HepG2 (cell line): ENCODE data around the gene UBR4. TPM values are rescaled to one million over a fixed set of nuclear protein-coding genes. Genes with fewer than 3 reads are reported as not detected.

Experiments
- ATAC-seq: fragments of 200-7000 bp; cut with Tn5 transposase; 3 replicates; pipeline ENCODE4 v1.9.1; 2020; ENCODE audit warnings: mild to moderate bottlenecking, moderate library complexity
- BruUV-seq: library from RNA; stranded (reverse); fragments of 400-500 nt; replicated peaks from 2 replicates; lab custom pipeline; 2021; lab: Mats Ljungman, UMichigan
- CTCF ChIA-PET: fragments of 300-600 bp; formaldehyde crosslinking; extraction: SDS; loops from one replicate; lab custom pipeline; 2021; ENCODE audit warnings: low total read pairs, inconsistent platforms, low intra/inter-chr PET ratio; lab: Yijun Ruan, JAX
- POLR2A ChIA-PET: fragments of 350-600 bp; sonication (Branson Sonifier 250); formaldehyde crosslinking; loops from one replicate; lab custom pipeline; 2020; ENCODE audit warnings: antibody characterized with exemption, inconsistent platforms; lab: Yijun Ruan, JAX
- DNase-seq: peaks from one replicate; pipeline ENCODE4 v3.0.0-alpha.2; 2015; ENCODE audit warnings: low spot score
- FAIRE-seq: peaks from 3 replicates; lab custom pipeline; 2011; peaks lifted over from hg19 to GRCh38; lab: Jason Lieb, UNC
- H2AFZ ChIP-seq: one replicate; pipeline ENCODE4 v1.6.1; 2011; ENCODE audit warnings: low read length, inconsistent platforms
- H3K27ac ChIP-seq: fragments of 300-600 bp; 3 replicates; pipeline ENCODE4 v1.8.0; 2011; ENCODE audit warnings: mixed run types, mild to moderate bottlenecking, mixed read lengths, low read length, inconsistent platforms; ENCODE audit not compliant: insufficient read depth; ENCODE audit errors: extremely low read length
- H3K27me3 ChIP-seq, 2 experiments: fragments of 200-600 bp in 1 of 2; 2 replicates in 1 of 2; 3 replicates in 1 of 2; pipeline versions ENCODE4 v1.6.0 to v1.8.0; 2011; ENCODE audit warnings: low read length in 2 of 2, mild to moderate bottlenecking in 2 of 2, moderate library complexity in 2 of 2, inconsistent platforms in 1 of 2; ENCODE audit not compliant: insufficient read depth in 2 of 2, control insufficient read depth in 1 of 2
- H3K36me3 ChIP-seq, 2 experiments: fragments of 200-600 bp in 1 of 2; replicated peaks in 1 of 2; 2 replicates in 1 of 2; 3 replicates in 1 of 2; pipeline versions ENCODE4 v1.5.1 to v1.8.0; 2011; ENCODE audit warnings: low read length in 2 of 2, inconsistent platforms in 1 of 2; ENCODE audit not compliant: insufficient read depth in 2 of 2, control insufficient read depth in 1 of 2
- H3K4me1 ChIP-seq: 2 replicates; pipeline ENCODE4 v1.5.1; 2012; ENCODE audit warnings: low read length, inconsistent platforms; ENCODE audit not compliant: insufficient read depth
- H3K4me2 ChIP-seq: 2 replicates; pipeline ENCODE4 v1.6.0; 2011; ENCODE audit warnings: low read depth, low read length, inconsistent platforms
- H3K4me3 ChIP-seq, 3 experiments: fragments of 200-600 bp in 1 of 3; sonication (generic), shearing (Covaris generic) in 1 of 3; replicated peaks in 1 of 3; 2 replicates each; pipeline ENCODE4 v1.5.1; 2011 to 2016; ENCODE audit warnings: low read length in 3 of 3, inconsistent platforms in 2 of 3, low read depth in 2 of 3, mild to moderate bottlenecking in 2 of 3, control low read depth in 1 of 3, mixed read lengths in 1 of 3; ENCODE audit not compliant: insufficient read depth in 1 of 3
- H3K79me2 ChIP-seq: one replicate; pipeline ENCODE4 v1.6.1; 2011; ENCODE audit warnings: low read length, inconsistent platforms; ENCODE audit not compliant: insufficient read depth
- H3K9ac ChIP-seq: 2 replicates; pipeline ENCODE4 v1.6.0; 2011; ENCODE audit warnings: mild to moderate bottlenecking, low read depth, low read length, inconsistent platforms; ENCODE audit not compliant: insufficient read depth
- H3K9me3 ChIP-seq: 2 replicates; pipeline ENCODE4 v1.5.1; 2012; ENCODE audit warnings: mild to moderate bottlenecking, low read length
- H4K20me1 ChIP-seq: 2 replicates; pipeline ENCODE4 v1.6.0; 2011; ENCODE audit warnings: inconsistent platforms, mild to moderate bottlenecking, low read length, moderate library complexity; ENCODE audit not compliant: insufficient read depth
- ADNP ChIP-seq: sonication (generic); formaldehyde crosslinking; IDR thresholded peaks from 2 replicates; pipeline ENCODE4 v1.4.0; 2020; ENCODE audit warnings: missing genetic modification reagents
- HNF4A ChIP-seq: sonication (generic); formaldehyde crosslinking; IDR thresholded peaks from 2 replicates; pipeline ENCODE4 v1.4.0; 2020; ENCODE audit warnings: missing genetic modification reagents
- HOXD1 ChIP-seq: sonication (generic); formaldehyde crosslinking; IDR thresholded peaks from 2 replicates; pipeline ENCODE4 v1.5.0; 2020; ENCODE audit warnings: missing genetic modification reagents
- KAT8 ChIP-seq: IDR thresholded peaks from 2 replicates; pipeline ENCODE4 v1.6.1; 2016; ENCODE audit warnings: missing genetic modification reagents, missing compliant biosample characterization
- KLF12 ChIP-seq: sonication (generic); formaldehyde crosslinking; IDR thresholded peaks from 2 replicates; pipeline ENCODE4 v1.4.0; 2020; ENCODE audit warnings: missing genetic modification reagents, borderline replicate concordance
- KLF13 ChIP-seq: sonication (generic); formaldehyde crosslinking; IDR thresholded peaks from 2 replicates; pipeline ENCODE4 v1.4.0; 2020; ENCODE audit warnings: mild to moderate bottlenecking, missing genetic modification reagents
- MYNN ChIP-seq: sonication (generic); formaldehyde crosslinking; IDR thresholded peaks from 2 replicates; pipeline ENCODE4 v1.4.0; 2020; ENCODE audit warnings: mild to moderate bottlenecking, low read depth, missing genetic modification reagents
- NRL ChIP-seq: sonication (generic); formaldehyde crosslinking; IDR thresholded peaks from 2 replicates; pipeline ENCODE4 v1.5.0; 2020; ENCODE audit warnings: missing genetic modification reagents, mild to moderate bottlenecking, moderate library complexity, borderline replicate concordance
- SRSF9 ChIP-seq: fragments of 200-400 bp; formaldehyde crosslinking; IDR thresholded peaks from 2 replicates; pipeline ENCODE4 v1.6.1; 2018; ENCODE audit warnings: borderline replicate concordance, mild to moderate bottlenecking, low read depth, low read length; ENCODE audit not compliant: insufficient read depth, poor library complexity, severe bottlenecking
- TSC22D2 ChIP-seq: sonication (generic); formaldehyde crosslinking; IDR thresholded peaks from 2 replicates; pipeline ENCODE4 v1.5.1; 2020; ENCODE audit warnings: missing genetic modification reagents, mild to moderate bottlenecking, borderline replicate concordance
- ZFAT ChIP-seq: sonication (generic); formaldehyde crosslinking; conservative IDR thresholded peaks from 2 replicates; pipeline ENCODE4 v1.8.1; 2023; ENCODE audit warnings: missing genetic modification reagents, inconsistent platforms
- ZNF12 ChIP-seq: sonication (generic); formaldehyde crosslinking; IDR thresholded peaks from 2 replicates; pipeline ENCODE4 v1.5.0; 2020; ENCODE audit warnings: missing genetic modification reagents
- ZNF253 ChIP-seq: sonication (generic); formaldehyde crosslinking; IDR thresholded peaks from 2 replicates; pipeline ENCODE4 v1.8.0; 2022; ENCODE audit warnings: mild to moderate bottlenecking, missing genetic modification reagents, borderline replicate concordance
- ZNF616 ChIP-seq: sonication (generic); formaldehyde crosslinking; IDR thresholded peaks from 2 replicates; pipeline ENCODE4 v1.5.0; 2020; ENCODE audit warnings: low read depth, mild to moderate bottlenecking, missing genetic modification reagents
- ZNF652 ChIP-seq: IDR thresholded peaks from 2 replicates; pipeline ENCODE4 v1.6.1; 2016; ENCODE audit warnings: low read depth, borderline replicate concordance
- ZNF678 ChIP-seq: sonication (generic); formaldehyde crosslinking; IDR thresholded peaks from 2 replicates; pipeline ENCODE4 v1.4.0; 2020; ENCODE audit warnings: mild to moderate bottlenecking, missing genetic modification reagents
- ZNF83 ChIP-seq: sonication (generic); formaldehyde crosslinking; IDR thresholded peaks from 2 replicates; pipeline ENCODE4 v1.4.0; 2020; ENCODE audit warnings: missing genetic modification reagents, mild to moderate bottlenecking, borderline replicate concordance
- ZNF891 ChIP-seq: sonication (generic); formaldehyde crosslinking; IDR thresholded peaks from 2 replicates; pipeline ENCODE4 v1.5.0; 2020; ENCODE audit warnings: mild to moderate bottlenecking, missing genetic modification reagents
- ZSCAN25 ChIP-seq: sonication (generic); formaldehyde crosslinking; IDR thresholded peaks from 2 replicates; pipeline ENCODE4 v1.8.0; 2022; ENCODE audit warnings: mild to moderate bottlenecking, missing genetic modification reagents
- WGBS: methylation state at CpG from one replicate; pipeline ENCODE4 v1.1.6; 2017; ENCODE audit warnings: low lambda C conversion rate; 5-methylcytosine and 5-hydroxymethylcytosine counted together
- in situ Hi-C: cut with HindIII; loops from 2 replicates; pipeline ENCODE4 v1.10.0; 2017; ENCODE audit warnings: low pct_unique_long_range_greater_than_20kb; ENCODE audit not compliant: extremely low pct_ligation_motif_present
- intact Hi-C: fragments of 100-400 bp; cut with micrococcal nuclease; formaldehyde crosslinking; loops from one replicate; pipeline ENCODE4 v1.10.0; 2022; ENCODE audit not compliant: unreplicated experiment
- polyA plus RNA-seq, 8 experiments: library from polyadenylated mRNA; depleted of rRNA in 3 of 8; stranded (reverse) in 7 of 8; unstranded in 1 of 8; fragments of >200 nt; fragmentation: Illumina TruSeq in 4 of 8; extraction: Trizol in 4 of 8; gene quantifications; 2 replicates each; pipeline versions ENCODE4 v1.2.1 to v1.2.3, GENCODE V29; 2011 to 2016; ENCODE audit warnings: low read depth in 4 of 8, missing spikeins in 1 of 8, mixed read lengths in 1 of 8; ENCODE audit not compliant: insufficient read depth in 1 of 8
- total RNA-seq, 5 experiments: library from RNA; depleted of rRNA; stranded (reverse); fragments of >200 nt; fragmentation: Illumina TruSeq; extraction: Trizol; gene quantifications; 2 replicates each; pipeline ENCODE4 v1.2.3, GENCODE V29; 2016; ENCODE audit warnings: low read depth in 1 of 5
- TF ChIP-seq, protein P1 (sequence below): IDR thresholded peaks from 2 replicates; pipeline ENCODE4 v1.6.1; 2016; ENCODE audit warnings: missing compliant biosample characterization, missing genetic modification reagents, borderline replicate concordance

UBR4 gene
- total and polyA plus RNA-seq, 2 of the 13 experiments (the other 11 are each of a cell fraction or from before 2014, with no cell fraction given) = 59.1 to 106 TPM

DNA sequence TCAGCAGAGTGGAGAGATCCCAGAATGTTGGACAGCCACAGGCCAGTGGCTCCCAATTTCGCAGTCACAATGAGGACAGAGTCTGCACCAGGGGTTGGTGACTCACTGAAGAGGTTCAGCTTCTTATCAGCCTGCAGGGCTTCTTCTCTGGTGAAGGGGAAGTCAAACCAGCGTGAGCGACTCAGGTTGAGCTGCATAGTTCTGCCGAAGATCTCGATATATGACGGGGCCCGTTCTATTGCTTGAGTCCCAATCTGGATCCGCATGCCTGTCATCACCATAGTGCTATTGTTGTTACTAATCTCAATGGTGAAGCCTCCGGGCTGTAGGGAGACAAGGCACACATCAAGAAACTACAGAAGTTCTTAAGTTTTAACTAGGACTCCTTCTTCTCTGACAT lies 58.5 kb downstream of the UBR4 start:
- no peaks in the 10 kb centered on the region for H3K27me3 ChIP-seq
- FAIRE-seq (no peak), DNase-seq (no peak), ATAC-seq (no peak)
- H3K4me3 ChIP-seq = no peak overlapping the region
- no peaks in the 10 kb centered on the region for H4K20me1 ChIP-seq
- 98% methylated on average over 9 of the region's 9 CpGs for WGBS
- H3K4me2 ChIP-seq = no peak overlapping the region
- CTCF ChIA-PET = no interaction called here
- peaks cover 78 to 99% of the 10 kb centered on the region in 2 experiments for H3K36me3 ChIP-seq
- no peak overlapping the region for H3K9ac ChIP-seq
- H3K79me2 ChIP-seq = no peaks in the 10 kb centered on the region
- in situ Hi-C loops (no loop called here), intact Hi-C loops (no loop called here)
- POLR2A ChIA-PET = no interaction called here
- H3K27ac ChIP-seq = no peak overlapping the region
- TF ChIP-seq ZNF83 (no peak), HNF4A (CRISPR knock-in tag) (no peak), ZNF616 (CRISPR knock-in tag) (no peak), HOXD1 (CRISPR knock-in tag) (no peak), NRL (CRISPR knock-in tag) (no peak), SRSF9 (no peak), MYNN (no peak), ADNP (CRISPR knock-in tag) (no peak)
- BruUV-seq = no TSS peak
- no peaks in the 10 kb centered on the region for H3K9me3 ChIP-seq
- H2AFZ ChIP-seq = no peak overlapping the region
- no peaks in the 10 kb centered on the region for H3K4me1 ChIP-seq

DNA sequence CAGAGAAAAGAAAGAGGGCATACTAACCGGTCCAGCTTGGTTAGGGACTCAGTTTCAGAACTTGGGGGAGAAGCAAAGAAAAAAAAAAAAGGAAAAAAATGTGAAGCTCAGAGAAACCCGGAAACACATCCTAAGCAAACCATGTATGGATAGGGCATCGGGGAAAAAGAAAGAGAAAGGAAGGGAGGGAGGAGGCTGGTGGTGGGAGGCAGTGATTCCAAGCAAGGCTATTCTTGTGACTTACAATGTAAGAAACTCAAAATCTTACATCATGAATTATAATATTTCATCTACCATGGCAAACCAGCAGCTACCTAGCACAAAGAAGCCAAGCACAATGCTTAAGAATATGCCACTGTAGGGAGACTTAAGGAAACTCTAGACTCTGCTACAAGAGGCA lies 60.3 kb downstream of the UBR4 start:
- WGBS = 97% methylated on average over 3 of the region's 3 CpGs
- H3K4me1 ChIP-seq = no peaks in the 10 kb centered on the region
- H2AFZ ChIP-seq = no peak overlapping the region
- BruUV-seq = no TSS peak
- H3K4me2 ChIP-seq = no peak overlapping the region
- FAIRE-seq (no peak), ATAC-seq (no peak), DNase-seq (no peak)
- H3K4me3 ChIP-seq = no peak overlapping the region
- H3K79me2 ChIP-seq = no peaks in the 10 kb centered on the region
- ChIA-PET CTCF (no interaction called here), POLR2A (no interaction called here)
- in situ Hi-C loops = no loop called here
- no peak overlapping the region for H3K9ac ChIP-seq
- no peaks in the 10 kb centered on the region for H3K27me3 ChIP-seq
- no peaks in the 10 kb centered on the region for H4K20me1 ChIP-seq
- H3K36me3 ChIP-seq = peaks cover 75 to 99% of the 10 kb centered on the region in 2 experiments
- intact Hi-C loops = no loop called here
- no peaks in the 10 kb centered on the region for H3K9me3 ChIP-seq
- H3K27ac ChIP-seq = no peak overlapping the region
- TF ChIP-seq ZNF891 (CRISPR knock-in tag) (no peak), KLF13 (CRISPR knock-in tag) (no peak), ZNF678 (no peak), ZNF12 (CRISPR knock-in tag) (no peak), ZNF253 (CRISPR knock-in tag) (no peak), KLF12 (no peak), ZFAT (CRISPR knock-in tag) (no peak), TSC22D2 (CRISPR knock-in tag) (no peak), ZNF652 (no peak), KAT8 (CRISPR knock-in tag) (no peak), ZSCAN25 (CRISPR knock-in tag) (no peak)
- TF ChIP-seq, protein P1, sequence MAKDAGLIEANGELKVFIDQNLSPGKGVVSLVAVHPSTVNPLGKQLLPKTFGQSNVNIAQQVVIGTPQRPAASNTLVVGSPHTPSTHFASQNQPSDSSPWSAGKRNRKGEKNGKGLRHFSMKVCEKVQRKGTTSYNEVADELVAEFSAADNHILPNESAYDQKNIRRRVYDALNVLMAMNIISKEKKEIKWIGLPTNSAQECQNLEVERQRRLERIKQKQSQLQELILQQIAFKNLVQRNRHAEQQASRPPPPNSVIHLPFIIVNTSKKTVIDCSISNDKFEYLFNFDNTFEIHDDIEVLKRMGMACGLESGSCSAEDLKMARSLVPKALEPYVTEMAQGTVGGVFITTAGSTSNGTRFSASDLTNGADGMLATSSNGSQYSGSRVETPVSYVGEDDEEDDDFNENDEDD (CRISPR knock-in tag) = no peak
